ENCODE data around the gene ZNF335.
A peak's percentile ranks its signal among the peaks of the same experiment; 100 is the strongest.
"Not testable (repeated sequence)": the region's sequence is repeated elsewhere in the genome, so short reads cannot be mapped to it uniquely, and the experiment has no call there.

The ZNF335 gene

DNA sequence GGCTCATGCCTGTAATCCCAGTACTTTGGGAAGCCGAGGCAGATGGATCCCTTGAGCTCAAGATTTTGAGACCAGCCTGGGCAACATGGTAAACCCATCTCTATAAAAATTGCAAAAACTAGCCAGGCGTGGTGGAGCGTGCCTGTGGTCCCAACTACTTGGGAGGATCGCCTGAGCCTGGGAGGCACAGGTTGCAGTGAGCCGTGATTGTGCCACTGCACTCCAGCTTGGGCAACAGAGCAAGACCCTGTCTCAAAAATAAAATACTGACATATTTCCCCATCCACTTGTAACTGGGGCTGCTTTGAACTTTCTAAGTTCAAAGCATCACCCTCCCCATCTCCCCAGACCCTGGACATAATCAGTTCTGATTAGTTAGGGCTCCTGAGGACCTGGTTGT is 29.5 kb upstream of the ZNF335 start:
- no peak for DNase-seq (ENCODE audit: low read depth in 1 of 2, low spot score in 1 of 2)

DNA sequence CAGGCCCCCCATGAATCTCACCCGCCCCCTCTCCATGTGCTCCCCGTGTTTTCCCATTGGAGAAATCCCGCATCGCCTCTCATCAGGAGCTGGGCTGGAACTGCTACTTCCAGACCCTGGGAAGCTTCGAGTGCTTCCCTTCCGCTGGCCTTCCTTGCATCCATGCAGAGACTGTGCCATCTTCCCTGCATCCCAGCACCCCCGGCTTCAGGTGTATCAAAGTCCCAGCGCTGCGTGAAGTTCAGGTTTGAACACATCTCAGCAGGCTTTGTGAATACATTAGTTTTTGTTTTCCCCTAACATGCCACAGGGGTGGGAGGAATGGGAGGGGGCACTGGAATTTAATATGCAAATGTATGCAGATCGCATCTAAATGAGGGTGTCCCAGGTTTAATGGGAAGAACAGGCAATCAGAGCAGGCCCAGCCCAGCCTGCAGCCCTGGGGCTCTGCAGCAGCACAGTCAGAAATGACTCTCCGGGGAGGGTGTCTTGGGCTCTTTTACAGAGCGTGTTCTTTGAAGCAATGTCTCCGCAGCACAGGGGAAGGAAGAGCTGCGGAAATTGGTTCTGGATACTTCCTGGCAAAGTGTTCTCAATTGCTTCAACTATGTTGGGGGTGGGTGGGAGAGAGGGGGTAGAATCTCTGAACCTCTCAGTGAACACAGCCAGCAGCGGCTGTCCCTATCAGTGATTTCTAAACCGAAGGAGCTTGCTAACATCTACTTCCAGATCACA is 28.4 kb upstream of the ZNF335 start:
- DNase-seq (ENCODE audit: low read depth in 1 of 2, low spot score in 1 of 2) = no peak

DNA sequence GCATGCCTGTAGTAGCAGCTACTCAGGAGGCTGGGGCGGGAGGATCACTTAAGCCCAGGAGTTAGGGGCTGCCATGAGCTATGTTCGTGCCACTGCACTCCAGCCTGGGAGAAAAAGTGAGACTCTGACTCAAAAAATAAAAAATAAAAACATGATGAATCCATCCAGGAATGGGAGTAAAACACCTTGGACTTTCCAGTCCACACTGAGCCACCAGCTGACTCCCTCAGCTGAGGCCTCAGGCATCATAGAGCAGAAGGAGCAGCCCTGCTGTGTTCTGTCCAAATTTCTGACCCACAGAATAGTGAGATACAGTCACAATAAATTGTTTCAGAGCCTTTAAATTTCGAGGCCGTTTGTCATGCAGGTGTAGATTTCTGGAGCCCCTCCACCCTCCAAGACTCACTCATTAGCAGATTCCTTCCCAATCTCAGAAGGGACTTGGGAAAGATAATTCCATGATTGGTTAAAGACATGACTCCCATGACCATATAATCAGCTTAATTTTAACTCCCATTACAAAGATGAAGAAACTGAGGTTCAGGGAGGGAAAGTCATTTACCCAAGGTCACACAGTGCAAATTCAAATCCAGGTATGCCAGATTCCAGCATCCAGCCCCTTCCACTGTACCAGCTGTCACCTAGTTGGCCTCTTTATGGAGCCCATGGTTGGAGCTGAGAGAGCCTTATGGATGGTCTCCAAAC is 27.7 kb upstream of the ZNF335 start:
- DNase-seq (ENCODE audit: low read depth in 1 of 2, low spot score in 1 of 2) = no peak

DNA sequence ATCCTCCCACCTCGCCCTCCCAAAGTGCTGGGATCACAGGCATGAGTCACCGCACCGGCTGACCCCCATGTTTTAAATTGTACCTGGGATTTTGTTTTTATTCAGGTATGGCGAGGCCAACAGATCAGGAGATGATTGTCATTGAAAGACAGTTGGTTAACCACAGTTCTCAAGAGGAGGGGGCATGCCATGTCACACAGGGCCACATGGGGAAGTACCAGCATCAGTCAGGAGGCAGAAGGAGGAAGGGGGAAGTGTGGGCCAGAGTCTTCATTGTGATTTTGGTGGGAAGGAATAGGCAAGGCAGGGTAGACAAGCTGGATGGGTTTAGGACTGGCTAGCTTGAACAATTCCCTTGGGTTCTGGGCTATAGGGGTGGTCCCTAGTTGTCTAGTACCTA is 26.8 kb upstream of the ZNF335 start:
- DNase-seq (ENCODE audit: low read depth in 1 of 2, low spot score in 1 of 2) = no peak

DNA sequence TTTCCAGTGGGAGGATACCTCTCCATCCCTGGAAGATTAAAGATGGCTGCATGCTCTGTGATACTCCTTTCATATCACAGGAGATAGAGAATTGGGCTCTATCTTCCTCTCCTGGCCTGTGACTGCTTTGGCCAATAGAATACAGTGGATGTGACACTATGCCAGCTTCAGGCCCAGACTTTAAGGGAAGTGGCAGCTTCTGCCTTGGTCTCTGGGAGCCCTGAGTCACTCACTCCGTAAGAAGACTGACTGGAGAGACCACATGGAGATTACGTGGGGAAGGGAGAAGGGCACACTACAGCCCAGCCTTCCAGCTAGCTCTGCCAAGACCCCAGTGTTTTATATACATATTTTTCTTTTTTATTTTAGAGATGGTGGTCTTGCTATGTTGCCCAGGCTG is 26.3 kb upstream of the ZNF335 start:
- DNase-seq (ENCODE audit: low read depth in 1 of 2, low spot score in 1 of 2) = no peak

DNA sequence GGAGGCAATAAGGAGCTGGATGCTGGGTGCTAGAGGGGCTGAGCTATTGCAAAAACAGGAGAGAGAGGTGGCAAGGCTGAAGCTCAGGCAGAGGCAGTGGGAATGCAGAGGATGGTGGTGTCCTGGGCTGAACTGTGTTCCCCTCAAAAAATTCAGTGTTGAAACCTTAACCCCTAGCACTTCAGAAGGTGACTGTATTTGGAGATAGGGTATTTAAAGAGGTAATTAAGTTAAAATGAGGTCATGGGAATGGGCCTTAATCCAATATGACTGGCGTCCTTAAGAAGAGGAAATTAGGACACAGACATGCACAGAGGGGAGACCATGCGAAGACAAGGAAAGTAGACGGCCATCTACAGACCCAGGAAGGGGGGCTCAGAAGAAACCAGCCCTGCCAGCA is 25.2 kb upstream of the ZNF335 start:
- no peak for DNase-seq (ENCODE audit: low read depth in 1 of 2, low spot score in 1 of 2)

DNA sequence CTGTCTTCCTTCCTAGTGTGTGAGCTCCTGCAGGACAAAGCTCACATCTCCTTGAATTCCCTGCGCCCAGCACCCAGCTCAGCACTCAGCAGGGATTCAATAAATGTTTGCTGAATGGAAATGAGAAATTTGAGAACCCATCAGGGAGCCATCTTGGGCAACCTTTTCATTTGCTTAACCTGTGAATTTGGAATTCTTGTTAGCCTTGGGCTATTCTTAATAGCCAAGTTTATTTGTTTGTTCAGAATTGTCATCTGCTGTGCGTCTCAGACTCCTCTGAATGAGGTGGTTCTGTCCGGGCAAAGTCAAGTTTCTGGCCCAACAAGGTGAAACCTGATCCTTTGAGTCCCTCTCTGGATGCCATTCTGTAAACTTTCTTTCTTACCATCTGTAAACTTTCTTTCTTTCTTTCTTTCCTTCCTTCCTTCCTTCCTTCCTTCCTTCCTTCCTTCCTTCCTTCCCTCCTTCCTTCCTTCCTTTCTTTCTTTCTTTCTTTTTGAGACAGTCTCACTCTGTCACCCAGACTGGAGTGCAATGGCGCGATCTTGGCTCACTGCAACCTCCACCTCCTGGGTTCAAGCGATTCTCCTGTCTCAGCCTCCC is 23.6 kb upstream of the ZNF335 start:
- DNase-seq (ENCODE audit: low read depth in 1 of 2, low spot score in 1 of 2) = not testable (repeated sequence)

DNA sequence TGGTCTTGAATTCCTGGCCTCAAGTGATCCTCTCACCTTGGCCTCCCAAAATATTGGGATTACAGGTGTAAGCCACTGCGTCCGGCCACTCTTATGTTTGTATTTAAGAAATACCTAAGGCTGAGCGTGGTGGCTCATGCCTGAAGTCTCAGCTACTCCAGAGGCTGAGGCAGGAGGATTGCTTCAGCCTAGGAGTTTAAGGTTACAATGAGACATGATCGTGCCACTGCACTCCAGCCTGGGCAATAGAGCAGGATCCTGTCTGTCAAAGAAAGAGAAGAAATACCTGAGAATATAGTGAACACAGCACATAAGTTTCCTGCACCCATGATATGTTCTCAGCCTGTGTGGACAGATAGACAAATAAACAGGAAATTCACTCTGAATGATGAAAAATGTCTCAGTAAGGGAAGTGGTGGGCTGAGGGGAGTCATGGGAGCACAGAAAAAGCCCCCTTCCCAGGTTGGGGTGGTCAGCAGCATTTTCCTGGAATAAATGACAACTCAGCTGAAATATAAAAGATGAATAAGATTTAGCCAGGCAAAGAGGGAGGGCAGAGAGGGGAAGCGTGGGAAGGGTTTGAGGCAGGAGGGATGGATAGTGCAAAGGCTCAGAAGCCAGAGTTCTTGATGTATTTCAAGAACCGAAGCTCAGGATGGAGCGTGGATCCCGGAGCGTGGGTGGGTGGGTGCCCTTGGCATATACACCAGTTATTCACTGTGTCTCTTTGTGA is 22.9 kb upstream of the ZNF335 start:
- no peak for DNase-seq (ENCODE audit: low read depth in 1 of 2, low spot score in 1 of 2)

DNA sequence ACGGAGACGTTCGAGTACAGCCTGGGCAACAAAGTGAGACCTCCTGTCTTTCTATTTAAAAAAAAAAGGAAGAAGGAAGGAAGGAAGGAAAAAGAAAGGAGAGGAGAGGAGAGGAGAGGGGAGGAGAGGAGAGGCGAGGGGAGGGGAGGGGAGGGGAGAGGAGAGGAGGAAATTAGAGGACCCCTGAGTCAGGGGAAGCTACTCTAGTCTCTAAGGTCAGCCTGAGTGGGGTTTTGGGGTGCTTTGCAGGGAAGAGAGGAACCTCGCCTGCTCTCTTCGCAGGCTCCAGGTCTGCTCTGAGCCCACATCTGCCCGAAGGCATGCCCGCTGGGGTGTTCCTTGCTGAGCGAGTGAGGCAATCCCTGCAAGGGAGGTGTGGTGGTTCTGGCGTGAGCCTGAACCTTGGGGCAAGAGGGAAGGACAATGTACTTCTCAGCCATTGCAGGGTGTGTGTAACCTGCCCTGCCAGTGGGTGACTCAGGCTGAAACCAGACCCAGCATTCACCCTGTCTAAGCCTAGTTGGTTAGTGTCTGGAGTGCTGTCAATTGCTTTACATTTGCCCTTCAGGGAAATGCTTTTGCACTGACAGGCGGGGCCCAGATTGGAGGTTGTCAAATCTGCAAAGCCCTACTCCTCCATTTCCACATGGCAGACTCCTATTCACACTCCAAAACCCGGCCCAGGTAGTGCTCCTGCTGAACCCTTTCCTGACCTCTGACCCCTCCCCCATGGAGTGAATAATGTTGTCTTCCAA is 21.4 kb upstream of the ZNF335 start:
- no peak for DNase-seq (ENCODE audit: low read depth in 1 of 2, low spot score in 1 of 2)

DNA sequence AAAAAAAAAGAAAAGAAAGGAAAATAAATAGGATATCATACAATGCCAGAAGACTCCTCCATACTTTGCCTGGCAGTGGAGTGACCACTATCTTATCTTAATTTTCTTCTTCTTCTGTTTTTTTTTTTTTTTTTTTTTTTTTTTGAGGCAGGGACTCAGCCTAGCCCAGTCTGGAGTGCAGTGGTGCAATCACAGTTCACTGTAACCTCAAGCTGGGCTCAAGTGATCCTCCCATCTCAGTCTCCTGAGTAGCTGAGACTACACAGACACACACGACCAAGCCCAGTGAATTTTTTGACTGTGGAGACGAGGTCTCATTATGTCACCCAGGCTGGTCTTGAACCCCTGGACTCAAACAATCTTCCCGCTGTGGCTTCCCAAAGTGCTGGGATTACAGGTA is 19.6 kb upstream of the ZNF335 start:
- no peak for DNase-seq (ENCODE audit: low read depth in 1 of 2, low spot score in 1 of 2)

DNA sequence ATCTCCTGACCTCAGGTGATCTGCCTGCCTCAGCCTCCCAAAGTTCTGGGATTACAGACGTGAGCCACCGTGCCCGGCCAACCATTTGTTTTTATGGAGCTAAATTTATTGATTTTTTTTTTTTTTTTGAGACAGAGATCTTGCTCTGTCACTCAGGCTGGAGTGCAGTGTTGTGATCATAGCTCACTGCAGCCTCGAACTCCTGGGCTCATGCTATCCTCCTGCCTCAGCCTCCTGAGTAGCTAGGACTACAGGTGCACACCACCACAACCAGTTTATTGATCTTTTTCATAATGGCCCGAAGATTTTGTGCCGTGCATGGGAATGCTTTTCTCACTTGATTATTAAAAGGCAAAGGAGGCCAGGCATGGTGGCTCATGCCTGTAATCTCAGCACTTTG is 16.8 kb upstream of the ZNF335 start:
- not testable (repeated sequence) for DNase-seq (ENCODE audit: low read depth in 1 of 2, low spot score in 1 of 2)

DNA sequence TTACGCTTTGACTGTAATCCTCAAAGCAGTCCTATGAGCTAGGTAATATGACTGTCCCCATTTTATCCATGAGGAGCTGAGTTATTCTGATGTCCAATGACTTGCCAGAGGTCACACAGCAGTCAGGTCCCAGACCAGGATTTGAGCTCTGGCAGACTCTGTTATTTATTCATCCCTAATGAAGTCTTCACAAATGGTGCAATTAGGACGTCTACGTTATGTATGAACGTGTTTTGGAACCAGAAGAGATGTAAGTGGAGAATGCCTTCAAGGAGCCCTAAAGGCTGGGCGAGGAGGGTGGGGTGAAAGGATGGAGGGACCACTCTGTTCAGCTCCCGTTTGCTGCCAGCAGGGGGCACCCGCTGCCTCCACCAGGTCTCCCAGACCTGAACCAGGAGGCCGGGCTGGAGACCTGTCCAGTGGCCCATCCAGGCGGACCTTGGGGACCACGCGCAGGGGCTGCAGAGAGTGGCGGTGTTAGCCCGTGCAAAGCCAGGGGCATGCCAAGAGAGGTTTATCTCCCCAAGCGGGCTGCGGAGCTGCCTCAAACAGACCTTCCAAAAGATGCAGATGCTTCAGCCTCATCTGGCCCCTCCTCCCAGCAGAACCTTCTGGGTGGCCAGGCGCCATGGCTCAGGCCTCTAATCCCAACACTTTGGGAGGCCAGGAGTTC is 15.2 kb upstream of the ZNF335 start:
- peak; percentile 56 to 61 for DNase-seq (ENCODE audit: low read depth in 1 of 2, low spot score in 1 of 2)

DNA sequence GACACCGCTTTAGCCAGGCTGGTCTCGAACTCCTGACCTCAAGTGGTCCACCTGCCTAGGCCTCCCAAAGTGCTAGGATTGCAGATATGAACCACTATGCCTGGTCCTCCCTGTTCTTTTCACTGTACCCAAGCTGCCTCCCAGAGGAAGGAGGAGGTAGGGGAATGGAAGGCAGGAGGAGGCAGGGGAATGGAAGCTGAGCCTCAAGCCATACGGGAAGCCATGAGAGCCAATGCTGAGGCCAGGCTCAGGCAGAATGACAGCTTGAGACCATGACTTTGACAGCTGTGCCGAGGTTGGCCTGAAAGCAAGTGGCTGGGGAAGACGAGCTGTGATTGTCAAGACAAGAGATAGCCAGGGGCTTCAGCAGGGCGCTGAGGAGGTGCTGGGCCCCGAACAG is 13.6 kb upstream of the ZNF335 start:
- DNase-seq (ENCODE audit: low read depth in 1 of 2, low spot score in 1 of 2) = no peak

DNA sequence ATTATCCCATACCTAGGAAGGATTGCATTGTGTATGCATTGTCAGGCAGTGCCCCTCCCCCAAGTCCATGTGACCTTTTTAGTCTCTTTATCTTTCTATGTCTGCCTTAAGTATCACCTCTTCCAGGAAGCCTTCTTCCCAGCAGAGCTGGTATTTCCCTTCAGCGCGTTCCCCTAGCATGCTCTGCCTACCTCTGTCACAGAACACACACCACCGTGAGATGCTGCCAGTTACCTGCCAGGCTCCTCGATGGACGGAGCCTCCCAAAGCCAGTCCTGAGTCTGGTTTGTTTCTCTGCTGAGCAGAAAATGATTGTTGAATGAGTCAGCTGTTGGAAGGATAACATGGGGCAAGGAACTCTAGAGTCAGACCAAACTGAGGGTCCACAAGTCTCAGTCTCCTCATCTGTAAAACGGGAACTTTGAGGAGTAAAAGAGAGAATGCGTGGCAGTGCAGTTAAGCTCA is 11.3 kb upstream of the ZNF335 start:
- no peak for DNase-seq (ENCODE audit: low read depth in 1 of 2, low spot score in 1 of 2)

DNA sequence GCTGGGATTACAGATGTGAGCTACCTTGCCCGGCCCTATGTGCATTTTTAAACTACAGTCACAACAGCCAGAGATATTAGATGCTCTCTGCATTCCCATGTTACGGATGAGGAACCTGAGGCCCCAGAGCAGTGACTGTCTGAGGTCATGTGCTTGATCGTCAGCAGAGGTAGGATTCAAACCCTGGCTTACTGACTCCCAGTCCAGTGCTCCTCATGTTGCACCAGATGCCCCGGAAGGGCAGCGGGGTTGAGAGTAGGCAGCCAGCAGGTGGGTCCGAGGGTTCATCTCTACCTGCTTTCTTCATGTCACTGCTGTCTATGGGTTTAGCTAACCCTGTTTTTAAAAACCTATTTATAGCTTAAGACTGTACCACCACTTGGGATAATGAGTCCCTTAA is 9.3 kb upstream of the ZNF335 start:
- no peak for DNase-seq (ENCODE audit: low read depth in 1 of 2, low spot score in 1 of 2)

DNA sequence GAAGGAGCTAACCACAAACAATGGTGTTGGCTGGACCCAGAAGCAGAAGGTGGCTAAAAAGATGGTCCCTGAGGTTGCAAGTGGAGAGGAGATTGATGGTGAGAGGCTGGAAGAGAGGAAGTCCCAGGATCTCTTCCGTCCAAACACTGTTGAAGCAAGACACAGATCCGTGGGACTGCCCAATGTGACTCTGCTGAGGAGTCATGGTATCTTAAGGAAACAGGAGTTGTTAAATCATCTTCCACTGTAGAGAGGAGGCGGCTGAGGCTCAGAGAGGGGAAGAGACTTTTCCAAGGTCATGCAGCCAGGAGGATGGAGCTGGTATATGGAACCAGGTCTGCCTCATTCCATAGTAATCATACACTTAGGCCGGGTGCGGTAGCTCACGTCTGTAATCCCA is 4.1 kb upstream of the ZNF335 start:
- no peak for DNase-seq (ENCODE audit: low read depth in 1 of 2, low spot score in 1 of 2)

DNA sequence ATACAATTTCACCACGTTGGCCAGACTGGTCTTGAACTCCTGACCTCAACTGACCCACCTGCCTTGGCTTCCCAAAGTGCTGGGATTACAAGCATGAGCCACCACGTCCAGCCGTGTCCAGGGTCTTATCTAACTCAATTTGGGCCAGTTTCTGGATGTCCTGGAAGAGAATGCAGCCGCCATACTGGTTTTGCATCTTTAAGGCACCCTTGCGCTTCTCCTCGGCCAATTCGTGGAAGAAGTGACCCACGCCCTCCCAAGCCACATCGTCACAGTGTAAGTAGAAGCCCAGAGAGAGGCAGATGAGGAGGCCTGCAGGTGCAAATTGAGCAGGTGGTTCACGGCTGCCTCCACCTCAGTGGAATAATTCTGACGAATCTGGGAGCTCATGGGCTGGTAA is 3.7 kb upstream of the ZNF335 start:
- no peak for DNase-seq (ENCODE audit: low read depth in 1 of 2, low spot score in 1 of 2)

DNA sequence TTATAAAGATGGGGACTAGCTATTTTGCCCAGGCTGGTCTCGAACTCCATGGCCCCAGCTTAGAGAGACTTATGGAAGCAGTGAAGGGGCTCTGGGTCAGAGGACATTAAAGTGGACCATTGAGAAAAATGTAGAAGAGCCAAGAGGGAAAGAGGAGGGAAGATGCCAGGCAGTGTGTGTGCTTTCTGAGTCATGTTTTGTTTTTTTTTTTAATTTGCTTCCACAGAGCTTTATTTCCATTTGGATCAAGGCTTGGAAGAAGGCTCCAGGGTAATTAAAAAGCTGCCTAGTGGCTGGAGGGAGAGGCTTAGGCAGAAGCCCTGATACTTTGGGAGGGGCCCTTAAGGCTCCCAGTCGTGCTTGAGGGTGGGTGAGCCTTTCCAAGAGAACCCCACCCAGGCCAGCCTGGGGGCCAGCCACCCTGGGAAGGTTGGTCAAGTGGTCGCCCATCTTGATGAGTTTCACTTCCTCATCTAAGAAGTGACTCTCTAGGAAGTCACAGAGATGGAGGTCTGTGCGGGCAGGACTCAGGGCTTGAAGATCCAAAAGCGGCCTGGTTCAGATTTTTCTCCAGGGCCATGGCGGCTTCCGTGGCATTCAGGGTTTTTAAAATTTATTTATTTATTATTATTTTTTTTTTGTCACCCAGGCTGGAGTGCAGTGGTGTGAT is 3.0 kb upstream of the ZNF335 start:
- no peak for DNase-seq (ENCODE audit: low read depth in 1 of 2, low spot score in 1 of 2)

DNA sequence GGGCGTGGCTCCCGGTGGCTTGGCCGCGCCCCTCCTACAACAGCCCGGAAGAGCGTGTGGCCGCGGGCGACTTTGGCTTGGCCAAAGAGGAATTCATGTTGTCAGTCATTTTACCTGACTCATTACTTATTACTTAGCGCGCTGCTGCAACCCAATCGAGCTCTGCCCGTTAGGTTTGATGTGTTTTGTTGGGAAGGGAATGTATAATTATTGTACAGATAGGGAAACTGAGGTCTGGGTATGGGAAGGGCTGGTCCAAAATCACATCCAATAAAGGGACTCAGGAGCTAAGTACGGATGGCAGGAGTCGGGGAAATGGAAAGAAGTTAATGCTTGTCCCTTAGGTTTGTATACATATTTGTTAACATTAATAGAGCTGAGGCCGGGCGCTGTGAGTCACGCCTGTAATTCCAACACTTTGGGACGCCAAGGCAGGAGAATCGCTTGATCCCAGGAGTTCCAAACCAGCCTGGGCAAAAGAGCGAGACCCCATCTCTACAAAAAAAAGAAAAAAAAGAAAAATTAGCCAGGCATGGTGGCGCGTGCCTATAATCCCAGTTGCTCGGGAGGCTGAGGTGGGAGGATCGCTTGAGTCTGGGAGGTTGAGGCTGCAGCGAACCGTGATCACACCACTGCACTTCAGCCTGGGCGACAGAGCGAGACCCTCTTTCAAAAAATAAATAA is 639 bp upstream of the ZNF335 start:
- no peak for DNase-seq (ENCODE audit: low read depth in 1 of 2, low spot score in 1 of 2)

DNA sequence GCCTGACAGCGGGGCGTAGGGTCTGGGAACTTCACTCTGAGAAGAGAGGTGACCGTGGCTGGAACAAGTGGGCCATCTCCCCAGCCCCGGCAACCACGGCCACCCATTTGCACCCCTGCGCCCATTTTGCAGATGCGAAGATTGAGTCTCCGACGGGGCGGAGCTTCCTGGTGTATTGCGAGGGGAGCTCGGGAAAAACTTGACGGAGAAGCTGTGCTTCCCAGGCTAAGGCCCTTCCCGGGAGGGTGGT is 653 bp downstream of the ZNF335 start:
- DNase-seq (ENCODE audit: low read depth in 1 of 2, low spot score in 1 of 2) = no peak
